ENCODE data around the gene SPATA32.
A peak's percentile ranks its signal among the peaks of the same experiment; 100 is the strongest.
"Not testable (repeated sequence)": the region's sequence is repeated elsewhere in the genome, so short reads cannot be mapped to it uniquely, and the experiment has no call there.

Gene SPATA32

DNA sequence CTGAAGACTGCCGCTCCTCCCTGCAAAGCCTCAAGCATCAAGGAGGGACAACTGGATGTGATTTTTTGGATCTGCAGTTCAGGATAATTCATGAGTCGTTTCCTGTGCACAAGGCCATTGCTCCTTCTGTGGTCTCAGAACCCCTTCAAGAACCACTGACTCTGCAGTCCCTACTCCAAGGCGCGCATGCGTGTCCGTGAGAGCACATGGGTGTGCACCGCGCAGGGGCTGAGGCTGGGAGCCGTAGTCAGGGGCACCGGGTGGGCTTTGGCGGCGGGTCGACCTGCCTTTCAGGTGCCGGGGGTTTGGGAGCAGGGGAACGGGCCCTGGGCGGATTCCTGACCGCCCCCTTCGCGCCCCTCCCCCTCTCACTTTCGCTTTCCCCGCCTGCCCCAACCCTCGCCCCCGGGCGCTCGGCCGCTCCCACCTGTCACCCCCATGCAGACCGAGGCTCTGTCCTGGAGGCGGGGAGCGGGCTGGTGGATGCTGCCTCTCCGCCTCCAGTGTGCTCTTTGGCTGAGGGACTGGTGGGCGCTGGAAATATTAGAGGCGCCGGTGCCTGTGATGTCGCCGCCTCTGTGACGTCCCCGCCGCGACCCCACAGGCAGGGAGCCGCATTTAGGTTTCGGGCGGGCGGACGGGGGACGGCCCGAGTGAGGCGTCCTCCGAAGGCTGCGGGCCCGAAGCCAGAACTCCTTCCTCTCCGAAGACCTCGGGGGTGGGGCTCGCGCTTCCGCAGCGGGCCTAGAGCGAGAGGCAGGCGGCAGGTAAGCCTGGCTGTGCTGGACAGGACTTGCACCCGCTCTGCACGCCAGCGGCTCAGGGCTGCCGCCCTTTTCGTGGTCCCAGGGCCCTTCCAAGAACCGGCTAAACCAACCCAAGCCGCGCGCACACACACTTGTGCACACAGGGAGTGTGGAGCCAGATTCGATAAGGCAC is at the start of gene SPATA32:
Gene SPATA32, minus strand, starts transcription at position 518 of the 939 bp plus-strand sequence. Its CDS starts 78 bp downstream, at position 440.
- DNase-seq (ENCODE audit: low spot score), result no peak
- no peak for FAIRE-seq

GRCh38 chr17:45311401-45311759 is 49.5 kb upstream of the SPATA32 start:
- DNase-seq (ENCODE audit: low spot score) (no peak), FAIRE-seq (no peak)

DNA sequence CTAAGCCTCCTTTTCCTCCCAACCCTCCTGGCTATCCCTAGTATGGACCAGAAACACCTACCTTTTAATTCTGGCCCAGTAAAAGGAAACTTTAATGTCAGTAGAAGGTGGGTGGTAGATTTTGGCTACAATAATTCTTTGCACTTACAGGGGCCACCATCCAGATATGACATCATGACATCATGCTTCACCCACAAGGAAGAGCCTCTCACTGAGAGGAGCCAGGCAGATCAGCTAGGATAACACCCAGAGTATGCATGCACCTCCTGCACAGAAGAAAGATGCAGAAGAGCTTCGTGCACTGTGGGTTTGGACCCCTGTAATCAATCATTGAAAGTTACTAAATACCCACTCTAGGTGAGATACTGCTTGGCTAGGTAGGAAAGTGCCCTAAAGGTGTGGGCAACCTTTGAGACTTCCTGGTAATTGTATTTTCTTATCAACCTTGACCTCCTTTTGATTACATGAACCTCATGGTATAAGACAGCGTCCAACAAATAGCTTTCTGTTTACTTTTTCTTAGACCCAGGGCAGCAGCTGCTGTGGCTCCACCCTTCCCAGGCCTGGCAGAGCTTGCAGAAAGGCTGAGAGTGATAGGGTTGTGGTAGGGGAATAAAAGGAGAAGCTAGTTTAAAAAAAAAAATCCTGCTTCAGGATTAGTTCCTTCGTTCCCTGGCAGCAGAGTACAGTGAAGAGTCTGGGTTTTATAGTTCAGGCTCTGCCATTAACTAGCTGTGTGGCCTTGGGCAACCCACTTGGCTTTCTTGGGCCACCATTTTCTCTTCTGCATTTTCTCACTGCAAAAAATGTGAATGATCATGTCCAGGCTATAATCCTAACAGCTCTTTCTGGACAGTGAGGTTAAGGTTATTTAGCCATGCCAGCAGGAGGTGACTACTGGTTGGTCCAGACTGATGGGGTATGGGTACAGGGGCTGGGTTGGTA is 48.8 kb upstream of the SPATA32 start:
- DNase-seq (ENCODE audit: low spot score), result no peak
- FAIRE-seq, result no peak

DNA sequence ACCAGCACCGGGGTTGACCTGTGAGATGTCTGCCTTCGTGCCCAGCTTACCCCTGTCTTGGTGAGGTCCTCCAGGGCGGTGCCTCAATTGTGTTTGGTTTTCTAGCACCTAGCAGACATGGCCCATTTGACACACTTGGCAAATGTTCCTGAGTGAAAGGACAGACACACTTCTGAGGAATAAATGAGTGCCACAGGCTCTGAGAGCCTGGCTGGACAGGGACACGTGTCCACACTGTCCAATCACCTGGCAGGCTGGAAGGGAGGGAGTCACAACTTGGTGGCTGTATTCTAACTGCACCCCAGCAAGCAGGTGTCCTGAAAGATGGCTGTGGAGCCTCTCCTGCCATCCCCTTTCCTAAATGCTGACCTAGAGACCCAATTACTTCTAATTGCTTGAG is 47.5 kb upstream of the SPATA32 start:
- DNase-seq (ENCODE audit: low spot score) (no peak), FAIRE-seq (no peak)

DNA sequence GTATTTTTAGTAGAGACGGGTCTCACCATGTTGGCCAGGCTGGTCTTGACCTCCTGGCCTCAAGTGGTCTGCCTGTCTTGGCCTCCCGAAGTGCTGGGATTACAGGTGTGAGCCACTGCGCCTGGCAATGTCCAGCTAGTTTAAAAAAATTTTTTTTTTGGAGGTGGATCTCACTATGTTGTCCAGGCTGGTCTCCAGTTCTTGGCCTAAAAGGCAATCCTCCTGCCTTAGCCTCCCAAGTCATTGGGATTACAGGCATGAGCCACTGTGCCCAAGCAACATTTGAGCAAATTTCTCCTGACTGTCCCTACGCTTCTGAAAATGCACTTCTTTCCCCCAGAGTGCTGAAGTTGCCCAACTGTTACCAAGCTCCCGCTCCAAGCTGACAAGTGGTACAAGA is 46.9 kb upstream of the SPATA32 start:
- DNase-seq (ENCODE audit: low spot score) (no peak), FAIRE-seq (no peak)

DNA sequence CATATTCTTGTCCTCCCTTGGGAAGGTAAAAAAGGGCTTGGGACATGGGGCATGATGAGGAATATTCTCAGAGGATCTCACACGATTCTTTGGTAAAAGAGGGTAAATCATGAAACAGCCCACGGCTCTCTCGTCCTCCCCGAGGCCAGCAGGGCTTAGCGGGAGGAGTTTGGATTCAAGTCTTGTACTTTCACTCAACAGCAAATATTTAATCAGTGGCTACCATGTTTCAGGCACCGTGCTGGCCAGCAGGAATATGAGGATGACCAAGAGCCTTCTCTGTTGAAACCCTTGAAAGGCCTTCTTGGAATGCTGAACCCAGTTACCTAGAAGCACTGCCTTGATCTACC is 46.1 kb upstream of the SPATA32 start:
- no peak for FAIRE-seq

GRCh38 chr17:45307290-45308015 is 45.6 kb upstream of the SPATA32 start:
- DNase-seq (ENCODE audit: low spot score) (peak; percentile 56), FAIRE-seq (peak; percentile 79)

More for the DNA sequence above, 46.1 kb upstream of the SPATA32 start:
- no peak for DNase-seq (ENCODE audit: low spot score)

DNA sequence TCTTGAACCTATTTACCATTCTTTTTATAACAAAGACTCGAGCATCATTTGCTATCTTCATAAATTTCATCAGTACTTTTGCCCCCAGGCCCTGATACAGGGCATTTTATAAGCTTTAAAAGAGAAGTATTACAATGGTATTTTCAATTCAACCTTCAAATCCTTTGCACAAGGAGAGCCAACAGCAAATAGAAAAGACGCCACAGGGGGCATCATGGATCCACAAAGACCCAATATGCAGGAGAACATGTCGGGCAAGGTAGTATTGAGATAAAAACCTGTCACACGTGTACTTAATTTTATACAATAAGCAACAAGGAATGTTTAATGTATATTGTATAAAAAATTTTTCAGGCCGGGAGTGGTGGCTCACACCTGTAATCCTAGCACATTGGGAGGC is 44.7 kb upstream of the SPATA32 start:
- DNase-seq (ENCODE audit: low spot score), result no peak
- FAIRE-seq, result no peak

- DNase-seq (ENCODE audit: low spot score) (no peak), FAIRE-seq (no peak)
Observed at GRCh38 chr17:45306094-45306493, 44.2 kb upstream of the SPATA32 start.

- DNase-seq (ENCODE audit: low spot score), result peak; percentile 53
- FAIRE-seq, result peak; percentile 57
Observed at GRCh38 chr17:45305530-45306087, 43.7 kb upstream of the SPATA32 start.

DNA sequence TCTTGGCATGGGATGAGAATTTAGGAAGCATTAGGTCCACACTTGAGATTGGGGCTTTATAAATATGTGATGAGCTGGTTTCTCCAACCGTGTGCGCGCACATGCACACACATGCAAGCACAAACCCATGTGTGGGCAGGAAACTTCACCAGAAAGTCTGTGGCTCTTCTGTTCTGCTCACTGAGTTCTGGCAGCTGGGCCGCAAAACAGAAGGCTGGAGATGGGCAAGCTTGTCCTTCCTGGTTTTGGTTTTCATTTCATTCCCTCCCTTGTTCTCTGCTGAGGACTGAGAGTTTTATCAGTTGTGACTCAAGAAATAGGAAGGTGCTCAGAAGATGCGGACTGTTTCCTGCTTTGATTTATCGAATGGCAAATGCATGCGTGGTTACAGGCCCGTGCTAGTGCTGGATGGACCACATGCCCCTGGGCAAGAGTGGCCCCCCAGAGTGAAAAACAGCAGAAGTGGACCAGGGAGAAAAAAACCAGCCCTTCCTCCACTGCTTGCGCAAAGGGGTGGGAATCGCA is 40.8 kb upstream of the SPATA32 start:
- DNase-seq (ENCODE audit: low spot score), result peak; percentile 42
- FAIRE-seq, result no peak

DNA sequence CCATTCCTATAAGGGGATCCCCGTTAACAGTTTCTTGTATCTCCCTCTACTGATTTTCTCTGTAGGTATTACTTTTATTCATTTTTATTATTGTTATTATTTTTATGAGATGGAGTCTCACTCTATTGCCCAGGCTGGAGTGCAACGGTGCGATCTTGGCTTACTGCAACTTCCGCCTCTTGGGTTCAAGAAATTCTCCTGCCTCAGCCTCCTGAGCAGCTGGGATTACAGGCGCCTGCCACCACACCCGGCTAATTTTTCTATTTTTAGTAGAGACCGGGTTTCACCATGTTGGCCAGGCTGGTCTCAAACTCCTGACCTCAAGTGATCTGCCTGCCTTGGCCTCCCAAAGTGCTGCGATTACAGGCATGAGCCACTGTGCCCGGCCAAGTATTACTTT is 40.3 kb upstream of the SPATA32 start:
- DNase-seq (ENCODE audit: low spot score); FAIRE-seq: not testable (repeated sequence)

- no peak for FAIRE-seq
- no peak for DNase-seq (ENCODE audit: low spot score)
Observed at GRCh38 chr17:45301674-45302073, 39.8 kb upstream of the SPATA32 start.

DNA sequence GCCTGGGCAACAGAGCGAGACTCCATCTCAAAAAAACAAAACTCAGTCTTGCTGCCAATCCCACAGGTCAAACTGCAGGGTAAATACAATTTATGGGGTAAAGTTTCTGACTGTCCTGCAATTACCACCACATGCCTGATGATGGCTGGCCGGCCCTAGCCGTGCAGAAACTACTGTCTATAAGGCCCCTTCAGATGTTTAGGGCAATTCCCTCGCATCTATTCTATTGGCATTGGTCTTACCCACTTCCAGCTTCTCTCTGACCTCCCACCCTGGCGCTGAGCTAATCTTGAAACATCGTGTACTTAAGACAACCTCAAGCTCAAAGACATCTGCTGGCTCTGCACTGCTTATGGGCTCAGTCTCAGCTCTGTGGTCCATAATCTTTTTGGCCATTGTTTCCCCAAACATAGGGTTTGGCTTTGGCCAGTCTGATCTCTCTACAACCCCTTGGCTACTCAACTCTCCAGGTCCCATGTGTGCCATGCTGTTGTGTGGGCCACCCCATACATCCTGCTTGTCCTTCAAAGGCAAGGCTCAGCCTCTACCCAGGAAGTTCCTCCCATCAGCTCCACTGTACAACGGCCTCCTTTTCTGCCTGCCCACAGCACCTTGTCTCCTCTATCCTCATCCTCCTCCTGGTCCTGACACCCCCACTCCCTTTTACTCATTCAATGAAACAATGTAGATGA is 38.3 kb upstream of the SPATA32 start:
- FAIRE-seq (no peak), DNase-seq (ENCODE audit: low spot score) (no peak)

GRCh38 chr17:45299361-45299760 is 37.5 kb upstream of the SPATA32 start:
- no peak for FAIRE-seq
- DNase-seq (ENCODE audit: low spot score), result no peak

- DNase-seq (ENCODE audit: low spot score), result no peak
- no peak for FAIRE-seq
Observed at GRCh38 chr17:45298546-45299285, 36.8 kb upstream of the SPATA32 start.

GRCh38 chr17:45296833-45297124 is 34.9 kb upstream of the SPATA32 start:
- no peak for DNase-seq (ENCODE audit: low spot score)
- FAIRE-seq, result no peak

DNA sequence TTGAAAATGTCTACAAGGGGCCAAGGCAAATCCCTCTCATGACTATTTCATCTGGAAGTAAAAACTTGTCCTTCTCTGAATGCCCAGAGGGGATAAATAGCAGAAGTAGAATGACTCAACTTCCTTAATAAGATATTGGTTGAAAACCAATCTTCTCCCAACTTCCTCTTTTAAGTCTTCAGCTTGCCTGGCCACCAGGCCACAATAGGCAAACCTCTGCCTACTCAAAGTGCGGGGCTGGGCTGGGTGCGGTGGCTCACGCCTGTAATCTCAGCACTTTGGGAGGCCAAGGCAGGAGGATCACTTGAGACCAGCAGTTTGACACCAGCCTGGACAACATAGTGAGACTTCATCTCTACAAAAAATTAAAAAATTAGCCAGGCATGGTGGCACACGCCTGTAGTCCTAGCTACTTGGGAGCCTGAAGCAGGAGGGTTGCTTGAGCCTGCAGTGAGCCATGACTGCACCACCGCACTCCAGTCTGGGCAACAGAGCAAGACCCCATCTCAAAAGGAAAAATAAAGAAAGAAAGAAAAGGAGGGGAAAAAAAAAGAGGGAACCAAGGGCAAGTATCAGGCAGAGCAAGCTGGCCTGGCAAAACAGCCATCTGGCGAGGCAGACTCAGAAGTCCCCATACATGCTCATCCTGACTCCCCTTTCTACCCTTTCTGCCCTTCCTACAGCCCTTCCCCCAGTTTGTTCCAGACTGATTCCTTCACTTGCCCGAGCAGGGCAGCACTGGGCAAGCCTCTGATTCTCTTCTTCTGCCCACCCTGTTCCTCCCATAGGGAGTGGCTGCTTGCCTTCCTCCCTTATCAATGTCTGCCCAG is 34.3 kb upstream of the SPATA32 start:
- FAIRE-seq (no peak), DNase-seq (ENCODE audit: low spot score) (no peak)

GRCh38 chr17:45294506-45294905 is 32.6 kb upstream of the SPATA32 start:
- peak; percentile 30 for FAIRE-seq
- peak; percentile 29 for DNase-seq (ENCODE audit: low spot score)
